HepG2 (cell line): ENCODE data around the gene NDUFV1. TPM values are rescaled to one million over a fixed set of nuclear protein-coding genes. Genes with fewer than 3 reads are reported as not detected.

Experiments used
- ATAC-seq: fragments of 200-7000 bp; cut with Tn5 transposase; 3 replicates; pipeline ENCODE4 v1.9.1; 2020; ENCODE audit warnings: mild to moderate bottlenecking, moderate library complexity
- BruUV-seq: library from RNA; stranded (reverse); fragments of 400-500 nt; replicated peaks from 2 replicates; lab custom pipeline; 2021; lab: Mats Ljungman, UMichigan
- CTCF ChIA-PET: fragments of 300-600 bp; formaldehyde crosslinking; extraction: SDS; loops from one replicate; lab custom pipeline; 2021; ENCODE audit warnings: low total read pairs, inconsistent platforms, low intra/inter-chr PET ratio; lab: Yijun Ruan, JAX
- POLR2A ChIA-PET: fragments of 350-600 bp; sonication (Branson Sonifier 250); formaldehyde crosslinking; loops from one replicate; lab custom pipeline; 2020; ENCODE audit warnings: antibody characterized with exemption, inconsistent platforms; lab: Yijun Ruan, JAX
- DNase-seq: peaks from one replicate; pipeline ENCODE4 v3.0.0-alpha.2; 2015; ENCODE audit warnings: low spot score
- FAIRE-seq: peaks from 3 replicates; lab custom pipeline; 2011; peaks lifted over from hg19 to GRCh38; lab: Jason Lieb, UNC
- H2AFZ ChIP-seq: one replicate; pipeline ENCODE4 v1.6.1; 2011; ENCODE audit warnings: low read length, inconsistent platforms
- H3K27ac ChIP-seq: fragments of 300-600 bp; 3 replicates; pipeline ENCODE4 v1.8.0; 2011; ENCODE audit warnings: mixed run types, mild to moderate bottlenecking, mixed read lengths, low read length, inconsistent platforms; ENCODE audit not compliant: insufficient read depth; ENCODE audit errors: extremely low read length
- H3K27me3 ChIP-seq, 2 experiments: fragments of 200-600 bp in 1 of 2; 2 replicates in 1 of 2; 3 replicates in 1 of 2; pipeline versions ENCODE4 v1.6.0 to v1.8.0; 2011; ENCODE audit warnings: low read length in 2 of 2, mild to moderate bottlenecking in 2 of 2, moderate library complexity in 2 of 2, inconsistent platforms in 1 of 2; ENCODE audit not compliant: insufficient read depth in 2 of 2, control insufficient read depth in 1 of 2
- H3K36me3 ChIP-seq, 2 experiments: fragments of 200-600 bp in 1 of 2; replicated peaks in 1 of 2; 2 replicates in 1 of 2; 3 replicates in 1 of 2; pipeline versions ENCODE4 v1.5.1 to v1.8.0; 2011; ENCODE audit warnings: low read length in 2 of 2, inconsistent platforms in 1 of 2; ENCODE audit not compliant: insufficient read depth in 2 of 2, control insufficient read depth in 1 of 2
- H3K4me1 ChIP-seq: 2 replicates; pipeline ENCODE4 v1.5.1; 2012; ENCODE audit warnings: low read length, inconsistent platforms; ENCODE audit not compliant: insufficient read depth
- H3K4me2 ChIP-seq: 2 replicates; pipeline ENCODE4 v1.6.0; 2011; ENCODE audit warnings: low read depth, low read length, inconsistent platforms
- H3K4me3 ChIP-seq, 3 experiments: fragments of 200-600 bp in 1 of 3; sonication (generic), shearing (Covaris generic) in 1 of 3; replicated peaks in 1 of 3; 2 replicates each; pipeline ENCODE4 v1.5.1; 2011 to 2016; ENCODE audit warnings: low read length in 3 of 3, inconsistent platforms in 2 of 3, low read depth in 2 of 3, mild to moderate bottlenecking in 2 of 3, control low read depth in 1 of 3, mixed read lengths in 1 of 3; ENCODE audit not compliant: insufficient read depth in 1 of 3
- H3K79me2 ChIP-seq: one replicate; pipeline ENCODE4 v1.6.1; 2011; ENCODE audit warnings: low read length, inconsistent platforms; ENCODE audit not compliant: insufficient read depth
- H3K9ac ChIP-seq: 2 replicates; pipeline ENCODE4 v1.6.0; 2011; ENCODE audit warnings: mild to moderate bottlenecking, low read depth, low read length, inconsistent platforms; ENCODE audit not compliant: insufficient read depth
- H3K9me3 ChIP-seq: 2 replicates; pipeline ENCODE4 v1.5.1; 2012; ENCODE audit warnings: mild to moderate bottlenecking, low read length
- H4K20me1 ChIP-seq: 2 replicates; pipeline ENCODE4 v1.6.0; 2011; ENCODE audit warnings: inconsistent platforms, mild to moderate bottlenecking, low read length, moderate library complexity; ENCODE audit not compliant: insufficient read depth
- FOSL1 ChIP-seq: sonication (generic); formaldehyde crosslinking; IDR thresholded peaks from 2 replicates; pipeline ENCODE4 v1.9.0; 2021; ENCODE audit warnings: missing genetic modification reagents, borderline replicate concordance
- GFI1 ChIP-seq: sonication (generic); formaldehyde crosslinking; IDR thresholded peaks from 2 replicates; pipeline ENCODE4 v1.5.0; 2020; ENCODE audit warnings: missing genetic modification reagents, mild to moderate bottlenecking, borderline replicate concordance
- HOXD1 ChIP-seq: sonication (generic); formaldehyde crosslinking; IDR thresholded peaks from 2 replicates; pipeline ENCODE4 v1.5.0; 2020; ENCODE audit warnings: missing genetic modification reagents
- IRF9 ChIP-seq: sonication (generic); formaldehyde crosslinking; IDR thresholded peaks from 2 replicates; pipeline ENCODE4 v1.8.0; 2022; ENCODE audit warnings: missing genetic modification reagents, mild to moderate bottlenecking, borderline replicate concordance
- KLF16 ChIP-seq, 2 experiments: sonication (generic) in 1 of 2; formaldehyde crosslinking in 1 of 2; IDR thresholded peaks; 2 replicates each; pipeline versions ENCODE4 v1.6.1 to v1.8.0; 2016 to 2023; ENCODE audit warnings: missing genetic modification reagents in 2 of 2, missing compliant biosample characterization in 1 of 2
- MAFK ChIP-seq, 2 experiments: IDR thresholded peaks in 1 of 2; conservative IDR thresholded peaks in 1 of 2; 2 replicates each; pipeline ENCODE4 v1.6.1; 2011; ENCODE audit warnings: improper control_type of control experiment in 2 of 2, low read length in 2 of 2
- RARG ChIP-seq: sonication (generic); formaldehyde crosslinking; IDR thresholded peaks from 2 replicates; pipeline ENCODE4 v1.4.0; 2020; ENCODE audit warnings: low read depth, mild to moderate bottlenecking, missing genetic modification reagents
- SIN3A ChIP-seq: IDR thresholded peaks from 2 replicates; pipeline ENCODE4 v1.6.1; 2011; ENCODE audit warnings: low read depth, mild to moderate bottlenecking, control low read depth, low read length, borderline replicate concordance
- SMYD3 ChIP-seq: sonication (generic); formaldehyde crosslinking; IDR thresholded peaks from 2 replicates; pipeline ENCODE4 v1.8.1; 2023; ENCODE audit warnings: mild to moderate bottlenecking, missing genetic modification reagents
- XRCC5 ChIP-seq: fragments of 200-400 bp; formaldehyde crosslinking; optimal IDR thresholded peaks from 2 replicates; pipeline ENCODE3; 2017; ENCODE audit warnings: mild to moderate bottlenecking, low read length
- ZNF260 ChIP-seq: sonication (generic); formaldehyde crosslinking; IDR thresholded peaks from 2 replicates; pipeline ENCODE4 v1.4.0; 2020; ENCODE audit warnings: missing genetic modification reagents, low read depth, mild to moderate bottlenecking, borderline replicate concordance
- ZNF326 ChIP-seq: sonication (generic); formaldehyde crosslinking; IDR thresholded peaks from 2 replicates; pipeline ENCODE4 v1.4.0; 2020; ENCODE audit warnings: missing genetic modification reagents, borderline replicate concordance
- ZNF329 ChIP-seq: sonication (generic); formaldehyde crosslinking; IDR thresholded peaks from 2 replicates; pipeline ENCODE4 v1.9.0; 2021; ENCODE audit warnings: low read depth, mild to moderate bottlenecking, missing genetic modification reagents
- ZNF710 ChIP-seq: sonication (generic); formaldehyde crosslinking; IDR thresholded peaks from 2 replicates; pipeline ENCODE4 v1.5.0; 2020; ENCODE audit warnings: mild to moderate bottlenecking, missing genetic modification reagents, borderline replicate concordance
- WGBS: methylation state at CpG from one replicate; pipeline ENCODE4 v1.1.6; 2017; ENCODE audit warnings: low lambda C conversion rate; 5-methylcytosine and 5-hydroxymethylcytosine counted together
- in situ Hi-C: cut with HindIII; loops from 2 replicates; pipeline ENCODE4 v1.10.0; 2017; ENCODE audit warnings: low pct_unique_long_range_greater_than_20kb; ENCODE audit not compliant: extremely low pct_ligation_motif_present
- intact Hi-C: fragments of 100-400 bp; cut with micrococcal nuclease; formaldehyde crosslinking; loops from one replicate; pipeline ENCODE4 v1.10.0; 2022; ENCODE audit not compliant: unreplicated experiment
- polyA plus RNA-seq, 8 experiments: library from polyadenylated mRNA; depleted of rRNA in 3 of 8; stranded (reverse) in 7 of 8; unstranded in 1 of 8; fragments of >200 nt; fragmentation: Illumina TruSeq in 4 of 8; extraction: Trizol in 4 of 8; gene quantifications; 2 replicates each; pipeline versions ENCODE4 v1.2.1 to v1.2.3, GENCODE V29; 2011 to 2016; ENCODE audit warnings: low read depth in 4 of 8, missing spikeins in 1 of 8, mixed read lengths in 1 of 8; ENCODE audit not compliant: insufficient read depth in 1 of 8
- total RNA-seq, 5 experiments: library from RNA; depleted of rRNA; stranded (reverse); fragments of >200 nt; fragmentation: Illumina TruSeq; extraction: Trizol; gene quantifications; 2 replicates each; pipeline ENCODE4 v1.2.3, GENCODE V29; 2016; ENCODE audit warnings: low read depth in 1 of 5

NDUFV1 gene
- total and polyA plus RNA-seq, 2 of the 13 experiments (the other 11 are each of a cell fraction or from before 2014, with no cell fraction given), result 88.9 to 137 TPM

- BruUV-seq, result no TSS peak
- ATAC-seq, result no peak
- TF ChIP-seq KLF16 (CRISPR knock-in tag; IDR thresholded peaks at IDR 0.05), result no peak
- Histone ChIP-seq H3K4me1 (peaks cover 5% of the 10 kb centered on the region), H4K20me1 (no peaks in the 10 kb centered on the region), H3K36me3 (no peaks in the 10 kb centered on the region), H3K79me2 (no peaks in the 10 kb centered on the region), H3K9ac (no peak overlapping the region), H2AFZ (no peak overlapping the region), H3K9me3 (peaks cover 6% of the 10 kb centered on the region; the same call in 1 of the 2 replicates), H3K4me3 (no peak overlapping the region), H3K4me2 (no peak overlapping the region), H3K27ac (no peak overlapping the region), H3K27me3 (peaks cover 2 to 9% of the 10 kb centered on the region in 2 experiments; a peak in 2 of 5 replicates)
- DNase-seq, result no peak
- no peak for FAIRE-seq
- intact Hi-C loops (no loop called here), in situ Hi-C loops (no loop called here)
- 28% methylated on average over 7 of the region's 7 CpGs for whole genome bisulfite sequencing
- ChIA-PET POLR2A (no interaction called here), CTCF (no interaction called here)
Measured at GRCh38 chr11:67600324-67601029, 6.3 kb upstream of the NDUFV1 start.

GRCh38 chr11:67601098-67601497, 5.6 kb upstream of the NDUFV1 start:
- in situ Hi-C loops (no loop called here), intact Hi-C loops (no loop called here)
- FAIRE-seq, result no peak
- Histone ChIP-seq H3K27ac (no peak overlapping the region), H4K20me1 (no peaks in the 10 kb centered on the region), H3K4me3 (no peak overlapping the region), H3K27me3 (peaks cover 2 to 10% of the 10 kb centered on the region in 2 experiments; a peak in 2 of 5 replicates), H3K79me2 (no peaks in the 10 kb centered on the region), H3K9ac (no peak overlapping the region), H3K36me3 (no peaks in the 10 kb centered on the region), H3K4me1 (peaks cover 11% of the 10 kb centered on the region), H2AFZ (no peak overlapping the region), H3K4me2 (no peak overlapping the region), H3K9me3 (peaks cover 6% of the 10 kb centered on the region; the same call in 1 of the 2 replicates)
- POLR2A ChIA-PET, result no interaction called here
- CTCF ChIA-PET, result no interaction called here
- TF ChIP-seq HOXD1 (CRISPR knock-in tag), result no peak
- TF ChIP-seq ZNF326 (CRISPR knock-in tag), result no peak
- no peak for TF ChIP-seq FOSL1 (CRISPR knock-in tag)
- TF ChIP-seq SIN3A, result no peak
- TF ChIP-seq ZNF329, result no peak
- TF ChIP-seq ZNF710 (CRISPR knock-in tag), result no peak
- TF ChIP-seq IRF9 (CRISPR knock-in tag), result no peak
- no peak for TF ChIP-seq SMYD3 (CRISPR knock-in tag)
- TF ChIP-seq ZNF260 (CRISPR knock-in tag), result no peak
- no peak for TF ChIP-seq GFI1 (CRISPR knock-in tag)
- no peak for TF ChIP-seq XRCC5
- no peak for TF ChIP-seq RARG (CRISPR knock-in tag)
- no peak for TF ChIP-seq MAFK (conservative IDR thresholded peaks at IDR 0.05 in 1 of 2, IDR thresholded peaks at IDR 0.05 in 1 of 2; ENCODE audit: low read length in 2 of 2)
- WGBS, result 63% methylated on average over 4 of the region's 7 CpGs
- no TSS peak for BruUV-seq
- ATAC-seq, result no peak
- no peak for DNase-seq
